HEK293 (cell line): ENCODE results near the gene ZNF33A.

Source experiments
- BCL11B ChIP-seq: fragments of 450-650 bp; formaldehyde crosslinking; IDR thresholded peaks from 2 replicates; pipeline ENCODE4 v1.5.1; 2016; ENCODE audit warnings: low read depth, missing biosample characterization, missing genetic modification characterization
- GLI2 ChIP-seq: fragments of 450-650 bp; formaldehyde crosslinking; IDR thresholded peaks from 2 replicates; pipeline ENCODE4; 2017; ENCODE audit warnings: missing biosample characterization, missing genetic modification characterization, low read depth, borderline replicate concordance
- HOXC10 ChIP-seq: sonication (generic); formaldehyde crosslinking; IDR thresholded peaks from 2 replicates; pipeline ENCODE4 v1.8.1; 2023; ENCODE audit warnings: mild to moderate bottlenecking, missing genetic modification reagents
- HOXD13 ChIP-seq: sonication (generic); formaldehyde crosslinking; IDR thresholded peaks from 2 replicates; pipeline ENCODE4 v1.8.0; 2022; ENCODE audit warnings: missing genetic modification reagents, borderline replicate concordance
- KLF9 ChIP-seq: fragments of 450-650 bp; formaldehyde crosslinking; IDR thresholded peaks from 2 replicates; pipeline ENCODE4 v1.5.1; 2016; ENCODE audit warnings: missing biosample characterization, missing genetic modification characterization, low read depth
- REPIN1 ChIP-seq: fragments of 450-650 bp; formaldehyde crosslinking; IDR thresholded peaks from 2 replicates; pipeline ENCODE4 v1.5.1; 2017; ENCODE audit warnings: missing biosample characterization, missing genetic modification characterization, low read depth
- SALL2 ChIP-seq: fragments of 450-650 bp; formaldehyde crosslinking; IDR thresholded peaks from 2 replicates; pipeline ENCODE4 v1.5.0; 2017; ENCODE audit warnings: missing biosample characterization, mild to moderate bottlenecking, missing genetic modification characterization, borderline replicate concordance
- ZBTB7A ChIP-seq: fragments of 450-650 bp; formaldehyde crosslinking; IDR thresholded peaks from 2 replicates; pipeline ENCODE4 v1.5.1; 2016; ENCODE audit warnings: low read depth, missing biosample characterization, missing genetic modification characterization
- ZFP3 ChIP-seq: fragments of 450-650 bp; formaldehyde crosslinking; IDR thresholded peaks from 2 replicates; pipeline ENCODE4 v1.5.1; 2016; ENCODE audit warnings: low read depth, missing biosample characterization, missing genetic modification characterization
- ZFP37 ChIP-seq: fragments of 450-650 bp; formaldehyde crosslinking; IDR thresholded peaks from 2 replicates; pipeline ENCODE4 v1.5.1; 2016; ENCODE audit warnings: missing biosample characterization, missing genetic modification characterization
- ZFP41 ChIP-seq: fragments of 450-650 bp; formaldehyde crosslinking; IDR thresholded peaks from 2 replicates; pipeline ENCODE4 v1.5.1; 2016; ENCODE audit warnings: missing biosample characterization, missing genetic modification characterization, borderline replicate concordance
- ZFP69B ChIP-seq: fragments of 450-650 bp; formaldehyde crosslinking; IDR thresholded peaks from 2 replicates; pipeline ENCODE4 v1.5.1; 2016; ENCODE audit warnings: missing biosample characterization, missing genetic modification characterization
- ZNF157 ChIP-seq: fragments of 450-650 bp; formaldehyde crosslinking; IDR thresholded peaks from 2 replicates; pipeline ENCODE4 v1.5.1; 2016; ENCODE audit warnings: missing biosample characterization, missing genetic modification characterization
- ZNF175 ChIP-seq: fragments of 450-650 bp; formaldehyde crosslinking; IDR thresholded peaks from 2 replicates; pipeline ENCODE4 v1.5.1; 2016; ENCODE audit warnings: missing biosample characterization, missing genetic modification characterization
- ZNF223 ChIP-seq: fragments of 450-650 bp; formaldehyde crosslinking; IDR thresholded peaks from 2 replicates; pipeline ENCODE4 v1.5.1; 2016; ENCODE audit warnings: missing biosample characterization, missing genetic modification characterization
- ZNF266 ChIP-seq: fragments of 450-650 bp; formaldehyde crosslinking; IDR thresholded peaks from 2 replicates; pipeline ENCODE4 v1.5.1; 2016; ENCODE audit warnings: missing biosample characterization, missing genetic modification characterization, low read depth
- ZNF302 ChIP-seq: fragments of 450-650 bp; formaldehyde crosslinking; IDR thresholded peaks from 2 replicates; pipeline ENCODE4 v1.5.1; 2016; ENCODE audit warnings: missing biosample characterization, missing genetic modification characterization, low read depth
- ZNF37A ChIP-seq: fragments of 450-650 bp; IDR thresholded peaks from 2 replicates; pipeline ENCODE4 v1.5.1; 2018; ENCODE audit warnings: missing biosample characterization, missing genetic modification characterization
- ZNF501 ChIP-seq: fragments of 450-650 bp; formaldehyde crosslinking; IDR thresholded peaks from 2 replicates; pipeline ENCODE4 v1.5.1; 2016; ENCODE audit warnings: missing biosample characterization, missing genetic modification characterization
- ZNF521 ChIP-seq: fragments of 450-650 bp; formaldehyde crosslinking; IDR thresholded peaks from 2 replicates; pipeline ENCODE4 v1.5.1; 2017; ENCODE audit warnings: missing biosample characterization, mild to moderate bottlenecking, missing genetic modification characterization
- ZNF596 ChIP-seq: fragments of 450-650 bp; IDR thresholded peaks from 2 replicates; pipeline ENCODE4 v1.5.0; 2018; ENCODE audit warnings: missing biosample characterization, mild to moderate bottlenecking, missing genetic modification characterization, moderate library complexity
- ZNF623 ChIP-seq: fragments of 450-650 bp; formaldehyde crosslinking; IDR thresholded peaks from 2 replicates; pipeline ENCODE4 v1.5.1; 2016; ENCODE audit warnings: missing biosample characterization, missing genetic modification characterization
- ZNF701 ChIP-seq: fragments of 450-650 bp; formaldehyde crosslinking; IDR thresholded peaks from 2 replicates; pipeline ENCODE4 v1.5.1; 2016; ENCODE audit warnings: missing biosample characterization, missing genetic modification characterization
- ZNF776 ChIP-seq: fragments of 450-650 bp; formaldehyde crosslinking; IDR thresholded peaks from 2 replicates; pipeline ENCODE4 v1.5.0; 2017; ENCODE audit warnings: missing biosample characterization, missing genetic modification characterization, borderline replicate concordance
- ZSCAN23 ChIP-seq: fragments of 450-650 bp; formaldehyde crosslinking; IDR thresholded peaks from 2 replicates; pipeline ENCODE4 v1.5.1; 2016; ENCODE audit warnings: missing biosample characterization, missing genetic modification characterization
- TF ChIP-seq, protein P1 (sequence below): fragments of 450-650 bp; formaldehyde crosslinking; IDR thresholded peaks from 2 replicates; pipeline ENCODE4 v1.5.1; 2016; ENCODE audit warnings: missing biosample characterization, missing genetic modification characterization
- TF ChIP-seq, protein P2 (sequence below): fragments of 450-650 bp; formaldehyde crosslinking; IDR thresholded peaks from 2 replicates; pipeline ENCODE4 v1.5.1; 2017; ENCODE audit warnings: missing biosample characterization, mild to moderate bottlenecking, missing genetic modification characterization, moderate library complexity
- TF ChIP-seq, protein P3 (sequence below): fragments of 450-650 bp; formaldehyde crosslinking; IDR thresholded peaks from 2 replicates; pipeline ENCODE4 v1.5.1; 2016; ENCODE audit warnings: missing biosample characterization, missing genetic modification characterization
- TF ChIP-seq, protein P4 (sequence below): fragments of 450-650 bp; formaldehyde crosslinking; IDR thresholded peaks from 2 replicates; pipeline ENCODE4 v1.5.1; 2017; ENCODE audit warnings: missing biosample characterization, missing genetic modification characterization
- TF ChIP-seq, protein P5 (sequence below): sonication (generic); formaldehyde crosslinking; IDR thresholded peaks from 2 replicates; pipeline ENCODE4 v1.8.1; 2022; ENCODE audit warnings: mild to moderate bottlenecking, moderate library complexity, missing genetic modification reagents
- TF ChIP-seq, protein P6 (sequence below): fragments of 450-650 bp; formaldehyde crosslinking; IDR thresholded peaks from 2 replicates; pipeline ENCODE4 v1.5.1; 2016; ENCODE audit warnings: missing biosample characterization, missing genetic modification characterization

Gene ZNF33A

DNA sequence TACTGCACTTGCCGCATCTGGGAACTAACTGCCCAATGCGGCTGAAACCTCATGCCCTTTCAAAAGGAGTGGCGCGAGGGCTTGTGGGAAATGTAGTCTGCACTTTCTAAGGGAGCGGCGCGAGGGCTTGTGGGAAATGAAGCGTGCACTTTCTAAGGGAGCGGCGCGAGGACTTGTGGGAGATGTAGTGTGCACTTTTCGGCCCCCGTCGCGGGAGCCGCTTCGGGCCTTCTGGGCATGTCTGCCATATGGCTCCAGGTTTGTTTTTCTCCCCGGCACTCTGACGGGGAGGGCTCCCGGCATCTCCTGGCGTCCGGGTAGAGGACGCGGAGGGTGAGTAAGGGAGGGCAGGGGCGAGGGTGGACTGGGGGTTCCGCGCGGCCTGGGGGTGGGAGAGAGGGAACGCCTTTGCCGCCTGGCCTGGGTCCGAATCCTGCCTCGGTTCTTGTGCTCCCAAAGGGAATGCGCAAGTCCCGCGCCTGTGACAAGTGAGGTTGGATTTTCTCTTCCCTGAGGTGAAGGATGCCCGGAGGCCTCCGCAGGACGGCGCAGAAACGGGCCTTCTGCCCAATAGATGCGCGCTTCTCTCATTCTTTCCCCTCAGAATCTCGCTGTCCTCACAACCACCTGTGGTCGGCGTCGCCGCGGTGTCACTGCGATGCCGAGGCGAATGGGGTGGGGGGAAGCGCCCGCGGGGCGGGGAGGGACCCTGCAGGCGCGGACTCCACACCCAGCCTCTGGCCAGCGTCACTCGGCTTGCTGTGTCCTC is 83.9 kb downstream of the ZNF33A start, which contains the start of gene ZNF37A (continued):
- TF ChIP-seq ZFP37 (tag by site-specific recombination) (peak; percentile 77; the same call in 1 of the 2 replicates), ZNF776 (no peak), ZSCAN23 (tag by site-specific recombination) (no peak), KLF9 (tag by site-specific recombination) (no peak), ZBTB7A (tag by site-specific recombination) (no peak), ZFP3 (no peak), ZNF266 (tag by site-specific recombination) (no peak), GLI2 (tag by site-specific recombination) (no peak), ZFP41 (no peak), HOXC10 (CRISPR knock-in tag) (no peak), ZNF37A (tag by site-specific recombination) (no peak), ZNF501 (tag by site-specific recombination) (peak; percentile 75; the same call in 1 of the 2 replicates), HOXD13 (no peak), ZNF521 (tag by site-specific recombination) (no peak), ZFP69B (tag by site-specific recombination) (0 out of 2 replicates have a peak, but pooled peaks have one; percentile 20), ZNF701 (tag by site-specific recombination) (0 out of 2 replicates have a peak, but pooled peaks have one; percentile 16), ZNF223 (tag by site-specific recombination) (no peak), ZNF157 (tag by site-specific recombination) (no peak), ZNF623 (tag by site-specific recombination) (no peak), ZNF302 (tag by site-specific recombination) (no peak), BCL11B (tag by site-specific recombination) (no peak), SALL2 (tag by site-specific recombination) (no peak), REPIN1 (tag by site-specific recombination) (no peak), ZNF596 (tag by site-specific recombination) (no peak), ZNF175 (tag by site-specific recombination) (no peak)
- TF ChIP-seq, protein P1, sequence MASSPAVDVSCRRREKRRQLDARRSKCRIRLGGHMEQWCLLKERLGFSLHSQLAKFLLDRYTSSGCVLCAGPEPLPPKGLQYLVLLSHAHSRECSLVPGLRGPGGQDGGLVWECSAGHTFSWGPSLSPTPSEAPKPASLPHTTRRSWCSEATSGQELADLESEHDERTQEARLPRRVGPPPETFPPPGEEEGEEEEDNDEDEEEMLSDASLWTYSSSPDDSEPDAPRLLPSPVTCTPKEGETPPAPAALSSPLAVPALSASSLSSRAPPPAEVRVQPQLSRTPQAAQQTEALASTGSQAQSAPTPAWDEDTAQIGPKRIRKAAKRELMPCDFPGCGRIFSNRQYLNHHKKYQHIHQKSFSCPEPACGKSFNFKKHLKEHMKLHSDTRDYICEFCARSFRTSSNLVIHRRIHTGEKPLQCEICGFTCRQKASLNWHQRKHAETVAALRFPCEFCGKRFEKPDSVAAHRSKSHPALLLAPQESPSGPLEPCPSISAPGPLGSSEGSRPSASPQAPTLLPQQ (tag by site-specific recombination): peak; percentile 38; the same call in 1 of the 2 replicates
- TF ChIP-seq, protein P2, sequence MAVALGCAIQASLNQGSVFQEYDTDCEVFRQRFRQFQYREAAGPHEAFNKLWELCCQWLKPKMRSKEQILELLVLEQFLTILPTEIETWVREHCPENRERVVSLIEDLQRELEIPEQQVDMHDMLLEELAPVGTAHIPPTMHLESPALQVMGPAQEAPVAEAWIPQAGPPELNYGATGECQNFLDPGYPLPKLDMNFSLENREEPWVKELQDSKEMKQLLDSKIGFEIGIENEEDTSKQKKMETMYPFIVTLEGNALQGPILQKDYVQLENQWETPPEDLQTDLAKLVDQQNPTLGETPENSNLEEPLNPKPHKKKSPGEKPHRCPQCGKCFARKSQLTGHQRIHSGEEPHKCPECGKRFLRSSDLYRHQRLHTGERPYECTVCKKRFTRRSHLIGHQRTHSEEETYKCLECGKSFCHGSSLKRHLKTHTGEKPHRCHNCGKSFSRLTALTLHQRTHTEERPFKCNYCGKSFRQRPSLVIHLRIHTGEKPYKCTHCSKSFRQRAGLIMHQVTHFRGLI (tag by site-specific recombination): no peak
- TF ChIP-seq, protein P3, sequence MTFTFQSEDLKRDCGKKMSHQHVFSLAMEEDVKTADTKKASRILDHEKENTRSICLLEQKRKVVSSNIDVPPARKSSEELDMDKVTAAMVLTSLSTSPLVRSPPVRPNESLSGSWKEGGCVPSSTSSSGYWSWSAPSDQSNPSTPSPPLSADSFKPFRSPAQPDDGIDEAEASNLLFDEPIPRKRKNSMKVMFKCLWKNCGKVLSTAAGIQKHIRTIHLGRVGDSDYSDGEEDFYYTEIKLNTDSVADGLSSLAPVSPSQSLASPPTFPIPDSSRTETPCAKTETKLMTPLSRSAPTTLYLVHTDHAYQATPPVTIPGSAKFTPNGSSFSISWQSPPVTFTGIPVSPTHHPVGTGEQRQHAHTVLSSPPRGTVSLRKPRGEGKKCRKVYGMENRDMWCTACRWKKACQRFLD: no peak
- TF ChIP-seq, protein P4, sequence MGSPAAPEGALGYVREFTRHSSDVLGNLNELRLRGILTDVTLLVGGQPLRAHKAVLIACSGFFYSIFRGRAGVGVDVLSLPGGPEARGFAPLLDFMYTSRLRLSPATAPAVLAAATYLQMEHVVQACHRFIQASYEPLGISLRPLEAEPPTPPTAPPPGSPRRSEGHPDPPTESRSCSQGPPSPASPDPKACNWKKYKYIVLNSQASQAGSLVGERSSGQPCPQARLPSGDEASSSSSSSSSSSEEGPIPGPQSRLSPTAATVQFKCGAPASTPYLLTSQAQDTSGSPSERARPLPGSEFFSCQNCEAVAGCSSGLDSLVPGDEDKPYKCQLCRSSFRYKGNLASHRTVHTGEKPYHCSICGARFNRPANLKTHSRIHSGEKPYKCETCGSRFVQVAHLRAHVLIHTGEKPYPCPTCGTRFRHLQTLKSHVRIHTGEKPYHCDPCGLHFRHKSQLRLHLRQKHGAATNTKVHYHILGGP (tag by site-specific recombination): no peak
- TF ChIP-seq, protein P5, sequence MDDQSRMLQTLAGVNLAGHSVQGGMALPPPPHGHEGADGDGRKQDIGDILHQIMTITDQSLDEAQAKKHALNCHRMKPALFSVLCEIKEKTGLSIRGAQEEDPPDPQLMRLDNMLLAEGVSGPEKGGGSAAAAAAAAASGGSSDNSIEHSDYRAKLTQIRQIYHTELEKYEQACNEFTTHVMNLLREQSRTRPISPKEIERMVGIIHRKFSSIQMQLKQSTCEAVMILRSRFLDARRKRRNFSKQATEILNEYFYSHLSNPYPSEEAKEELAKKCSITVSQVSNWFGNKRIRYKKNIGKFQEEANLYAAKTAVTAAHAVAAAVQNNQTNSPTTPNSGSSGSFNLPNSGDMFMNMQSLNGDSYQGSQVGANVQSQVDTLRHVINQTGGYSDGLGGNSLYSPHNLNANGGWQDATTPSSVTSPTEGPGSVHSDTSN (CRISPR knock-in tag): no peak
- TF ChIP-seq, protein P6, sequence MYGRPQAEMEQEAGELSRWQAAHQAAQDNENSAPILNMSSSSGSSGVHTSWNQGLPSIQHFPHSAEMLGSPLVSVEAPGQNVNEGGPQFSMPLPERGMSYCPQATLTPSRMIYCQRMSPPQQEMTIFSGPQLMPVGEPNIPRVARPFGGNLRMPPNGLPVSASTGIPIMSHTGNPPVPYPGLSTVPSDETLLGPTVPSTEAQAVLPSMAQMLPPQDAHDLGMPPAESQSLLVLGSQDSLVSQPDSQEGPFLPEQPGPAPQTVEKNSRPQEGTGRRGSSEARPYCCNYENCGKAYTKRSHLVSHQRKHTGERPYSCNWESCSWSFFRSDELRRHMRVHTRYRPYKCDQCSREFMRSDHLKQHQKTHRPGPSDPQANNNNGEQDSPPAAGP (tag by site-specific recombination): peak; percentile 36; the same call in 1 of the 2 replicates
